Sigmoid colon (tissue), 7 donors: ENCODE measurements around the gene HOXD11. TPM values are rescaled to one million over a fixed set of nuclear protein-coding genes. Genes with fewer than 3 reads are reported as not detected.

Source experiments
- DNase-seq: peaks from one replicate; pipeline ENCODE4 v3.0.0-alpha.2; 2019
- H3K27ac ChIP-seq, 4 donors: fragments of 200-600 bp; sonication (generic); one replicate each; pipeline ENCODE4 v1.5.1; 2016 to 2019; ENCODE audit warnings: mild to moderate bottlenecking in 1 of 4
- H3K27me3 ChIP-seq, 3 donors: fragments of 200-600 bp; sonication (generic); one replicate each; pipeline ENCODE4 v1.5.1; 2019; ENCODE audit warnings: mild to moderate bottlenecking in 1 of 3
- H3K36me3 ChIP-seq, 4 donors: fragments of 200-600 bp; sonication (generic); one replicate each; pipeline ENCODE4 v1.5.1; 2016 to 2019
- H3K4me1 ChIP-seq, 4 donors: fragments of 200-600 bp; sonication (generic); one replicate each; pipeline ENCODE4 v1.5.1; 2017 to 2019
- H3K4me3 ChIP-seq, 4 donors: fragments of 200-600 bp; sonication (generic); one replicate each; pipeline ENCODE4 v1.5.1; 2017 to 2019; ENCODE audit warnings: mild to moderate bottlenecking in 2 of 4, moderate library complexity in 1 of 4
- H3K9me3 ChIP-seq, 4 donors: fragments of 200-600 bp in 3 of 4; sonication (generic) in 3 of 4; one replicate each; pipeline versions ENCODE4 v1.5.1 to v1.6.1; 2013 to 2019
- CTCF ChIP-seq, 4 experiments: fragments of 450-650 bp in 3 of 4; fragments of 200-600 bp in 1 of 4; IDR thresholded peaks; one replicate each; pipeline ENCODE4 v1.5.1; 2016 to 2019; ENCODE audit warnings: antibody characterized with exemption in 4 of 4, mild to moderate bottlenecking in 3 of 4, moderate library complexity in 2 of 4
- EP300 ChIP-seq, 4 donors: sonication (generic); formaldehyde crosslinking; IDR thresholded peaks; one replicate each; pipeline ENCODE4 v1.6.1; 2017; ENCODE audit warnings: antibody characterized with exemption in 4 of 4
- POLR2A ChIP-seq, 2 donors: fragments of 450-650 bp; IDR thresholded peaks; one replicate each; pipeline ENCODE4 v1.6.1; 2016; ENCODE audit warnings: antibody characterized with exemption in 2 of 2, mild to moderate bottlenecking in 2 of 2, moderate library complexity in 2 of 2
- POLR2AphosphoS5 ChIP-seq, 4 donors: sonication (generic); formaldehyde crosslinking; IDR thresholded peaks; one replicate each; pipeline ENCODE4 v1.6.1; 2017; ENCODE audit warnings: antibody characterized with exemption in 4 of 4
- WGBS, 2 donors: extraction: QIAGEN DNeasy Blood & Tissue Kit; methylation state at CpG; one replicate each; pipeline ENCODE4 v1.1.7; 2013; 5-methylcytosine and 5-hydroxymethylcytosine counted together
- intact Hi-C: fragments of 100-400 bp; cut with DNase I; formaldehyde crosslinking; loops from one replicate; pipeline ENCODE4 v1.15.1; 2023
- polyA plus RNA-seq, 3 donors: library from polyadenylated mRNA; stranded (reverse); fragments of 200-250 nt; gene quantifications; one replicate each; pipeline ENCODE4 v1.2.3, GENCODE V29; 2013
- total RNA-seq, 4 donors: library from RNA; depleted of rRNA; stranded (reverse); fragments of >200 nt; gene quantifications; one replicate each; pipeline ENCODE4 v1.1.0, GENCODE V29; 2016
- donor health status: healthy with polysubstance abuse.
- donor health status: Bipolar disorder and iron deficiency.
- donor health status: healthy.

The HOXD11 gene
- total and polyA plus RNA-seq, 7 donors, result 0.69 to 39.3 (median 18.3) TPM

GRCh38 chr2:176105078-176105729 lies 1.9 kb upstream of the HOXD11 start:
- peak; percentile 55 to 77 (median 70) for TF ChIP-seq POLR2AphosphoS5 (IDR thresholded peaks at IDR 0.05)
- peak; percentile 34 to 37 for TF ChIP-seq POLR2A (IDR thresholded peaks at IDR 0.05)
- no peak for TF ChIP-seq EP300 (IDR thresholded peaks at IDR 0.05)
- TF ChIP-seq CTCF (IDR thresholded peaks at IDR 0.05), result no peak
- Histone ChIP-seq H3K36me3 (peaks cover 0 to 12% (median 0%) of the 10 kb centered on the region in 4 donors), H3K27me3 (peaks cover 0 to 82% (median 13%) of the 10 kb centered on the region in 3 donors), H3K27ac (peak overlapping the region in 3 of 4 donors; percentile 92 to 96 (median 95)), H3K4me3 (peak overlapping the region; percentile 59 to 65 (median 60)), H3K9me3 (no peaks in the 10 kb centered on the region), H3K4me1 (peaks cover 0 to 58% (median 44%) of the 10 kb centered on the region in 4 donors)
- WGBS, 2 donors, result 21 to 41% methylated on average over 25 of the region's 25 CpGs
- DNase-seq, result peak; percentile 74
- intact Hi-C loops, result no loop called here

GRCh38 chr2:176105730-176106580 lies 1.1 kb upstream of the HOXD11 start:
- H3K27ac ChIP-seq, result peak overlapping the region in 3 of 4 donors; percentile 92 to 96 (median 95)
- peaks cover 0 to 18% (median 0%) of the 10 kb centered on the region in 4 donors for H3K36me3 ChIP-seq
- WGBS, 2 donors, result 27 to 49% methylated on average over 25 of the region's 25 CpGs
- H3K9me3 ChIP-seq, result no peaks in the 10 kb centered on the region
- intact Hi-C loops, result no loop called here
- peak overlapping the region; percentile 59 to 65 (median 60) for H3K4me3 ChIP-seq
- peaks cover 0 to 56% (median 44%) of the 10 kb centered on the region in 4 donors for H3K4me1 ChIP-seq
- TF ChIP-seq POLR2A (IDR thresholded peaks at IDR 0.05) (no peak), EP300 (IDR thresholded peaks at IDR 0.05) (no peak), CTCF (IDR thresholded peaks at IDR 0.05) (no peak), POLR2AphosphoS5 (IDR thresholded peaks at IDR 0.05) (no peak)
- H3K27me3 ChIP-seq, result peaks cover 0 to 80% (median 6%) of the 10 kb centered on the region in 3 donors
- DNase-seq, result peak; percentile 66

GRCh38 chr2:176107731-176108181 lies 676 bp downstream of the HOXD11 start:
- H3K4me1 ChIP-seq, result peaks cover 0 to 74% (median 54%) of the 10 kb centered on the region in 4 donors
- 3% methylated on average over 59 of the region's 59 CpGs for WGBS, 2 donors
- DNase-seq, result peak; percentile 64
- intact Hi-C loops, result no loop called here
- H3K9me3 ChIP-seq, result no peaks in the 10 kb centered on the region
- peaks cover 0 to 76% (median 6%) of the 10 kb centered on the region in 3 donors for H3K27me3 ChIP-seq
- H3K27ac ChIP-seq, result peak overlapping the region in 3 of 4 donors; percentile 92 to 96 (median 95)
- peaks cover 0 to 18% (median 0%) of the 10 kb centered on the region in 4 donors for H3K36me3 ChIP-seq
- peak overlapping the region; percentile 51 to 65 (median 60) for H3K4me3 ChIP-seq
- no peak for TF ChIP-seq CTCF (IDR thresholded peaks at IDR 0.05)
- no peak for TF ChIP-seq EP300 (IDR thresholded peaks at IDR 0.05)
- no peak for TF ChIP-seq POLR2A (IDR thresholded peaks at IDR 0.05)
- no peak for TF ChIP-seq POLR2AphosphoS5 (IDR thresholded peaks at IDR 0.05)

- peaks cover 0 to 77% (median 6%) of the 10 kb centered on the region in 3 donors for H3K27me3 ChIP-seq
- no peaks in the 10 kb centered on the region for H3K9me3 ChIP-seq
- TF ChIP-seq EP300 (IDR thresholded peaks at IDR 0.05), result no peak
- no peak for TF ChIP-seq CTCF (IDR thresholded peaks at IDR 0.05)
- TF ChIP-seq POLR2A (IDR thresholded peaks at IDR 0.05), result no peak
- TF ChIP-seq POLR2AphosphoS5 (IDR thresholded peaks at IDR 0.05), result no peak
- H3K36me3 ChIP-seq, result peaks cover 0 to 18% (median 0%) of the 10 kb centered on the region in 4 donors
- H3K4me3 ChIP-seq, result peak overlapping the region; percentile 51 to 65 (median 60)
- H3K27ac ChIP-seq, result peak overlapping the region in 3 of 4 donors; percentile 92 to 96 (median 95)
- WGBS, 2 donors, result 31 to 53% methylated on average over 26 of the region's 26 CpGs
- DNase-seq, result no peak
- intact Hi-C loops, result no loop called here
- peaks cover 0 to 72% (median 46%) of the 10 kb centered on the region in 4 donors for H3K4me1 ChIP-seq
Observed at GRCh38 chr2:176109192-176109901, 2.3 kb downstream of the HOXD11 start.
